Stomach (tissue), 9 donors: ENCODE measurements around the gene RUNX1. TPM values are rescaled to one million over a fixed set of nuclear protein-coding genes. Genes with fewer than 3 reads are reported as not detected.

ENCODE experiments used
- DNase-seq, 2 donors: peaks; one replicate each; pipeline versions ENCODE4 v3.0.0 to v3.0.0-alpha.2; 2013 to 2019
- H3K27ac ChIP-seq, 5 donors: fragments of 200-600 bp in 4 of 5; sonication (generic) in 4 of 5; one replicate each; pipeline ENCODE4 v1.5.1; 2013 to 2019; ENCODE audit warnings: mild to moderate bottlenecking in 1 of 5, moderate library complexity in 1 of 5
- H3K27me3 ChIP-seq, 3 donors: fragments of 200-600 bp; sonication (generic); one replicate each; pipeline ENCODE4 v1.5.1; 2017 to 2019; ENCODE audit warnings: mixed run types in 1 of 3
- H3K36me3 ChIP-seq, 4 donors: fragments of 200-600 bp; sonication (generic); 1 replicate in 3 of 4; 2 replicates in 1 of 4; pipeline ENCODE4 v1.5.1; 2016 to 2019
- H3K4me1 ChIP-seq, 4 donors: fragments of 200-600 bp; sonication (generic); one replicate each; pipeline ENCODE4 v1.5.1; 2016 to 2019
- H3K4me3 ChIP-seq, 4 donors: fragments of 200-600 bp; sonication (generic) in 3 of 4; one replicate each; pipeline ENCODE4 v1.5.1; 2016 to 2019; ENCODE audit warnings: mild to moderate bottlenecking in 1 of 4
- H3K9me3 ChIP-seq, 4 donors: fragments of 200-600 bp; sonication (generic); one replicate each; pipeline ENCODE4 v1.5.1; 2016 to 2019
- CTCF ChIP-seq, 7 experiments: fragments of 450-650 bp in 4 of 7; fragments of 200-600 bp in 3 of 7; sonication (generic) in 3 of 7; IDR thresholded peaks; one replicate each; pipeline ENCODE4 v1.5.1; 2016 to 2019; ENCODE audit warnings: antibody characterized with exemption in 7 of 7, control low read depth in 2 of 7, mild to moderate bottlenecking in 1 of 7
- EP300 ChIP-seq: sonication (generic); formaldehyde crosslinking; IDR thresholded peaks from one replicate; pipeline ENCODE4 v1.6.1; 2017; ENCODE audit warnings: antibody characterized with exemption
- POLR2A ChIP-seq, 4 donors: fragments of 450-650 bp; IDR thresholded peaks; one replicate each; pipeline ENCODE4 v1.6.1; 2016; ENCODE audit warnings: antibody characterized with exemption in 4 of 4, control low read depth in 2 of 4, mild to moderate bottlenecking in 1 of 4, moderate library complexity in 1 of 4
- POLR2AphosphoS5 ChIP-seq, 3 donors: sonication (generic); formaldehyde crosslinking; IDR thresholded peaks; one replicate each; pipeline ENCODE4 v1.6.1; 2016; ENCODE audit warnings: antibody characterized with exemption in 3 of 3
- WGBS, 5 donors: extraction: QIAGEN DNeasy Blood & Tissue Kit in 3 of 5; methylation state at CpG; one replicate each; pipeline versions ENCODE4 v1.1.5 to v1.1.7; 2013 to 2018; 5-methylcytosine and 5-hydroxymethylcytosine counted together
- intact Hi-C: fragments of 100-400 bp; cut with DNase I; formaldehyde crosslinking; loops from one replicate; pipeline ENCODE4 v1.15.1; 2023; ENCODE audit warnings: low total_unique reads
- polyA plus RNA-seq, 3 donors: library from polyadenylated mRNA; stranded (reverse); fragments of 200-250 nt; gene quantifications; one replicate each; pipeline ENCODE4 v1.2.3, GENCODE V29; 2013
- total RNA-seq, 5 donors: library from RNA; depleted of rRNA; stranded (reverse); fragments of >200 nt; gene quantifications; one replicate each; pipeline versions ENCODE4 v1.1.0 to v1.2.3, GENCODE V29; 2014 to 2016
- donor health status: healthy with polysubstance abuse.
- donor health status: Bipolar disorder and iron deficiency.
- donor health status: healthy.

RUNX1 gene
- total and polyA plus RNA-seq, 8 donors = 8.0 to 213 (median 40.0) TPM

DNA sequence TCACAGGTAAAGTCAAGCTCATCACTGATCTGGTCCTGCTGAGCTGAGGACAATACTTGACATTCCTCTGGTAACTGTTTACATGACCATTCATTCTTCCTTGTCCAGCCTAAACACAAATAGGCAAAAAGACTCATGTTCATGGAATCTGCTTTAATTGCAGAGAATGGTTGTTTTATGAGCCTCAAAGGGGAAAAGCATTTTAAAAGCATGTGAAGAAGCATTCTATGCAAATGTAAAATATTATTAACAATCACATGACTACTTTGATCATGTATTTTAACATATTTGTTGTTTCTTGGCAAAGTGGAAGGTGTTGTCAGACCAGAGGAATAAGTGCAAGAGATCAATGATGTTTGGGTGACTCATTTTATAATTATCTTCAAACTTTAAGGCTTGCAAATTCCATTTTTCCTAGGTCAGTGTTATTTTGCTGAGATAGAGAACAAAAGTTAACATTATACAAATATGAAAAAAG, 133.7 kb downstream of the RUNX1 start:
- intact Hi-C loops = no loop called here
- no peak for TF ChIP-seq POLR2A (IDR thresholded peaks at IDR 0.05)
- TF ChIP-seq EP300 = no peak
- TF ChIP-seq POLR2AphosphoS5 (IDR thresholded peaks at IDR 0.05) = no peak
- TF ChIP-seq CTCF (IDR thresholded peaks at IDR 0.05) = no peak
- H3K36me3 ChIP-seq = no peaks in the 10 kb centered on the region
- H3K27me3 ChIP-seq = no peaks in the 10 kb centered on the region
- no peak overlapping the region for H3K4me3 ChIP-seq
- H3K9me3 ChIP-seq = no peaks in the 10 kb centered on the region
- H3K4me1 ChIP-seq = peaks cover 0 to 9% (median 0%) of the 10 kb centered on the region in 4 donors
- DNase-seq = peak in 1 of 2 donors; percentile 18
- H3K27ac ChIP-seq = no peak overlapping the region

DNA sequence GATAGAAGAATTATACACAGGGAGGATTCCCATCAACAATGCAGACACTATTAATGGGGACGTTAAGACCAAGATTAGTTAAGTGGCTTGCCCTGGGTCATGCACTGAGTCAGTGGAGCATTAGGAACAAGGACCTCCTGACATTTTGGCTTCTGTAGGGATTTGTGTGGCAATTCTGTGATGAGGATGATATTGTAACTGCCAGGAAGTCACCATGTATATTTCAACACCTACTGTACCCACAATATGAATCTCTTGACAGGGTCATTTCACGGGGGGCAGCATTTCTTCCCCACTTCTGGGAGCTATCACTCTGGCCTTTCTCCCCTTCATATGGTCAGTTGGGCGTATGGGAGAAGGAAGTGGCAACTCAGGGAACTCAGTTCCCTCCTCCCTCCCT, 134.9 kb downstream of the RUNX1 start:
- intact Hi-C loops = no loop called here
- Histone ChIP-seq H3K36me3 (no peaks in the 10 kb centered on the region), H3K4me3 (no peak overlapping the region), H3K27ac (no peak overlapping the region), H3K4me1 (peaks cover 0 to 19% (median 0%) of the 10 kb centered on the region in 4 donors), H3K27me3 (no peaks in the 10 kb centered on the region), H3K9me3 (no peaks in the 10 kb centered on the region)
- no peak for TF ChIP-seq CTCF (IDR thresholded peaks at IDR 0.05)
- TF ChIP-seq POLR2A (IDR thresholded peaks at IDR 0.05) = no peak
- no peak for DNase-seq
- 52 to 73% (median 71%) methylated on average over 3 of the region's 3 CpGs for WGBS, 5 donors

DNA sequence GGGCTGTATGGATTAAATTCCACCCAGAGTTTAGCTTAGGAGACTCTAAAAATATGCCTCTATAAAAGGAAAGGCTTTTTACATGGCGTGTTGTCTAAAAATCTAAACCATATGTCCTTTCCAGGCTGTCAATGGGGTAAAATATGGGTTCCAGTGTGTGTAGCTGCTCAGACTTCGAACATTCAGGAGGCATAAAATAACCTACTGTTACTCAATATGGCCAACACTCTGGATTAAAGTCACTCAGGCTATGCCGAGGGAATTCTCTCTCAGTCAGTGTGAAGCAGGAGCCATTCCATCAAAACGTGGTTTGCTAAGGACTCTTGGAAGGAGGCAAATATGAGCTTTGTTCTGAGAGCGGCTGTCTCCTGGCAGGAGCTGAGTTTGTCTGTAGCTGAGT, 135.3 kb downstream of the RUNX1 start:
- TF ChIP-seq EP300 (no peak), POLR2AphosphoS5 (IDR thresholded peaks at IDR 0.05) (no peak), POLR2A (IDR thresholded peaks at IDR 0.05) (no peak), CTCF (IDR thresholded peaks at IDR 0.05) (no peak)
- peak in 1 of 2 donors; percentile 22 for DNase-seq
- no peak overlapping the region for H3K27ac ChIP-seq
- WGBS, 5 donors = 62 to 76% (median 73%) methylated on average over 5 of the region's 5 CpGs
- H3K4me3 ChIP-seq = no peak overlapping the region
- intact Hi-C loops = no loop called here
- peaks cover 0 to 23% (median 0%) of the 10 kb centered on the region in 4 donors for H3K4me1 ChIP-seq
- H3K9me3 ChIP-seq = no peaks in the 10 kb centered on the region
- H3K27me3 ChIP-seq = no peaks in the 10 kb centered on the region
- no peaks in the 10 kb centered on the region for H3K36me3 ChIP-seq

DNA sequence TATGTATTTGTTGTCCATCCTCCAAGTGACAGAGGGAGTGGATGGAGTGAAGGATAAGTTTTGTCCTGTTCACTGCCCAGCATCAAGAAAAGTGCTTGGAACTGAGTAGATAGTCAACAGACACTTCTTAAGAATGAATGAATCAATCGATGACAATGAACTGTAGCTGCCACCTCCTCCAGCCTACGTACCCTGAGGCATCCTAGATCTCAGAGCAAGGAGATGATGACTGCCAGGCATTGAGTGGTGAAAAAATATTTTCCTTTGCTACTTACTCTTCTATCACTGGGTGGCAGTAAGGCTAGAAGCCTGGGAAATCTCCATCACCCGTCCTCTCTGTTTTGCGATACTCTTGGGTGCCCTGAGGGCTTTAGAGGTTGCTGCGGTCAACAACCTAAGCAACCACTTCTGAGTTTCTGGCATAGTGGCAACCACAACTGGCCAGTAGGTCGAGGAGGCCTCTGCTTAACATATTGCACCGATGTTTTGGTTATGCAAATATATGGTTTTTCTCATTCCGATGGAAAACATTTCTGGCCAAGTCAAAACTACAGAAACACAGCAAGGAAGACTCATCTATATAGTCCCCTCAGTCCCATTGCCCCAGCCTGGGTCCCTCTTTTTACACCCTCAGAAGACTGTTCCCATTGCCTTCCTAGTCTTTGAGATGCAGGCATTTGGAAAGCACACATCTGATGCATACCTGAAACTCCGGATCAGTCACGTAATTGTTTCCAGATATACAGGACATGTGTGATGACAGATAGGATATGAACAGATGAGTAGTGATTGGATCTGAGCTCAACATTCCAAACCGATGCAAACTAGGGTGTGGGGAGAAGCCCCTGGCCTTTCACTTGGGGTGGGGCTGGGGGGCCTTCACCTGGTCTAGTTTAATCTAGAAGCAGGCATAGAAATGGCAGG, 136.8 kb downstream of the RUNX1 start:
- Histone ChIP-seq H3K36me3 (no peaks in the 10 kb centered on the region), H3K27ac (no peak overlapping the region), H3K4me1 (peaks cover 0 to 30% (median 0%) of the 10 kb centered on the region in 4 donors), H3K4me3 (no peak overlapping the region), H3K9me3 (no peaks in the 10 kb centered on the region), H3K27me3 (no peaks in the 10 kb centered on the region)
- 87 to 90% (median 88%) methylated on average over 11 of the region's 11 CpGs for whole genome bisulfite sequencing, 5 donors
- intact Hi-C loops = no loop called here
- DNase-seq = no peak
- no peak for TF ChIP-seq EP300
- no peak for TF ChIP-seq CTCF (IDR thresholded peaks at IDR 0.05)
- TF ChIP-seq POLR2A (IDR thresholded peaks at IDR 0.05) = no peak
- no peak for TF ChIP-seq POLR2AphosphoS5 (IDR thresholded peaks at IDR 0.05)
